Medulla oblongata (tissue), 1 donor: ENCODE measurements around the gene TRIM5.
"Not testable (repeated sequence)": the region's sequence is repeated elsewhere in the genome, so short reads cannot be mapped to it uniquely, and the experiment has no call there.

Experiments used
- DNase-seq: peaks from one replicate; pipeline ENCODE4 v3.0.0-alpha.2; 2015; ENCODE audit errors: extremely low spot score

Gene TRIM5, protein sequence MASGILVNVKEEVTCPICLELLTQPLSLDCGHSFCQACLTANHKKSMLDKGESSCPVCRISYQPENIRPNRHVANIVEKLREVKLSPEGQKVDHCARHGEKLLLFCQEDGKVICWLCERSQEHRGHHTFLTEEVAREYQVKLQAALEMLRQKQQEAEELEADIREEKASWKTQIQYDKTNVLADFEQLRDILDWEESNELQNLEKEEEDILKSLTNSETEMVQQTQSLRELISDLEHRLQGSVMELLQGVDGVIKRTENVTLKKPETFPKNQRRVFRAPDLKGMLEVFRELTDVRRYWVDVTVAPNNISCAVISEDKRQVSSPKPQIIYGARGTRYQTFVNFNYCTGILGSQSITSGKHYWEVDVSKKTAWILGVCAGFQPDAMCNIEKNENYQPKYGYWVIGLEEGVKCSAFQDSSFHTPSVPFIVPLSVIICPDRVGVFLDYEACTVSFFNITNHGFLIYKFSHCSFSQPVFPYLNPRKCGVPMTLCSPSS

DNA sequence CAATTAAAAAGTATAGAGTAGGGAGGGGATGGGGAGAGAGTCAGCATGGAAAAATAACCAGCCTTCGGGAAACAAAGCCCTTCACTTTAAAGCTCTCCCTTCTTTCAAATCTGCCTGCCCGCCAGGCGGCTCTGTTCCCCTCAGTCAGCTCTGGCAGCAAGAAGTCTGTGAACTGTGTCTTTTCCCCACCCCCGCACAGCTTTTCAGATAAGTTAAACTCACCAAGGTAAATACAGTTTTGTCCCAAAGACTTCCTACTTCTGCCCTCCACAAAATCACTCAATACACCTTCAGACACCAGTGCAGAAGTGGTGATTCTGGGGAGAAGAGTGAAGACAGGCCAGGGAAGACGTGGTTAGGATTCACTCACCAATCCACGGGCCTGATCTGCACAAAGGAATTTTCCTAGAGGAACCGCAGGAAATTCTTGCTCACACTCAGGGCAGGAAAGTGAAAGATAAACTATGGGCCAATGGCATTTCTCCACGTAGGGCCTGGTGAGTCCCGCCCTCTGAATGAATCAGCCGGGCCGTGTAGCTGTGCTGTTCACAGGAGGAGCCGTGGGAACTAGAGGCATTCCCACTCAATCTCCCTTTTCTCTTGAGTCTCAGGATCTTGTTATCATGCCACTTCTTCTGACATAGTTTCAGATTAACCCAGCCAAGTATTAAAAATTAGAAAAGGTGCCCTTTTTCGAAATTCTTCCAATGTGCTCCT lies at the start of gene TRIM5:
TRIM5 (minus strand) TSS at position 429 of the 717 bp plus-strand sequence. CDS start 4,897 bp downstream, outside the sequence.
- DNase-seq = peak; percentile 91

DNA sequence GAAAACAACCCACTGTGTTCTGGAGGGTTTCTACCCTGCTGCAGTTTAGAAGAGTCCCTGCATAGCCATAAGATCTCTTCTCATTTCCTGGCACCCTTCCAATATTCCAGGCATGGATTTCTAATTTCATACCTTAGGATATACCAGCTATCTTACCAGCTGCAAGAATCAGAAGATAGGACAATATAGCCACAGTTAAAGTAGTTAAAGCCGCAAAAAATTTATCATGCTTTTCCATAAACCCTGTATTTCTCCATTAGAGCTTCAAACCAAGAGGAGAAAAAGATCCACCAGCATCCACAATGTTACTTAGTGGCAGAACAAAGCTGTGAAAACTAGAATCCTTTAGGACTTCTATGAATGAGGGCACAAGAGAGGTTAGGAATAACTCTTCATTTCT lies 42.8 kb upstream of the TRIM5 start:
- no peak for DNase-seq

DNA sequence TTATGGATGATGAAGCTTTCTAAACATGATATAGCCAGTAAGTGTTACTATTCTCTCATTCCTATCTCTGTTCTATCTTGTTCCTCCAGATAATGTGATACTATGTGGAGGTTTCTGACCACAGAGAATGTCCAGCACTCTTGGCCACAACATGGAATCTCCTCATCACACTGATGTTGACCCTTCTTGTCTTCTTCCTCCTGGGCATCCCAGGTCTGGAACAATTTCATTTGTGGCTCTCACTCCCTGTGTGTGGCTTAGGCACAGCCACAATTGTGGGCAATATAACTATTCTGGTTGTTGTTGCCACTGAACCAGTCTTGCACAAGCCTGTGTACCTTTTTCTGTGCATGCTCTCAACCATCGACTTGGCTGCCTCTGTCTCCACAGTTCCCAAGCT lies 41.5 kb upstream of the TRIM5 start:
- no peak for DNase-seq

DNA sequence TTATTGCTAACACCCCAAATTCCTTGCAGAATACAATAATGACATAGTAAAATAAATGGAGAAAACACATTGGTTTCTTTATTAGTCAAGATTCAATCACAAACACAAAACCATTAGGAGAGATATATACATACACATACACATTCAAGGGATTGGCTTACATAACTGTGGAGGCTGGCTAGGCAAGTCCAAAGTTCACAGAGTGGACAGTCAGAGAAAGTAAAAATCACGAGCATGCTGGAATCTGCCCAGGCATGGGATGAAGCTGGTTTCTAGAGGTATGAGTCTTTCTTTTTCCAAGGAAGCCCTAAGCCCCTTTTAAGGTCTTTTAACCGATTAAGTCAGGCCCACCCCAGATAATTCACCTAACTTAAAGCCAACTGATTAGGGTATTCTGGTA lies 37.7 kb upstream of the TRIM5 start:
- no peak for DNase-seq

- no peak for DNase-seq
Measured at GRCh38 chr11:5719703-5720495, 35.0 kb upstream of the TRIM5 start.

DNA sequence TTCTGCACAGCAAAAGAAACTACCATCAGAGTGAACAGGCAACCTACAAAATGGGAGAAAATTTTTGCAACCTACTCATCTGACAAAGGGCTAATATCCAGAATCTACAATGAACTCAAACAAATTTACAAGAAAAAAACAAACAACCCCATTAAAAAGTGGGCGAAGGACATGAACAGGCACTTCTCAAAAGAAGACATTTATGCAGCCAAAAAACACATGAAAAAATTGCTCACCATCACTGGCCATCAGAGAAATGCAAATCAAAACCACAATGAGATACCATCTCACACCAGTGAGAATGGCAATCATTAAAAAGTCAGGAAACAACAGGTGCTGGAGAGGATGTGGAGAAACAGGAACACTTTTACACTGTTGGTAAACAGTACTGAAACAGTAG lies 31.6 kb upstream of the TRIM5 start:
- DNase-seq = not testable (repeated sequence)

- no peak for DNase-seq
Measured at GRCh38 chr11:5713695-5714094, 28.8 kb upstream of the TRIM5 start.

DNA sequence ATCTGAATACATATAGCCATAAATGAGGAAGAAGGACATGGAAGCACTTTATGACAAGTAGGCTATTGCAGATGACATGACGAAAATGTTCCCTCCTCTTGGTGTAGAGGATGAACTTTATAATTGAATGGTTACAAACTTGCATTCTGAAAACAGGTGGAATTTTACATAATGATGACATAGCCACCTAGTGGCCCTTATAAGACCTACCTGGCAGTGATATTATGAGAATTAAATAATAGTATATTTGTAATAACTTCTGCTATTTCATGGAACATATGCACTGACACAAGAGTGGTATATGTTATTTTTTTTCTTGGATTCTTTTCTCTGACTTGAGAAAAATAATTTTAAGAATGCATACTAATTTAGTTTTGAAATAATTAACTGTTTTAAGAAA lies 27.6 kb upstream of the TRIM5 start:
- DNase-seq = no peak

GRCh38 chr11:5705688-5706087 lies 20.8 kb upstream of the TRIM5 start:
- no peak for DNase-seq

DNA sequence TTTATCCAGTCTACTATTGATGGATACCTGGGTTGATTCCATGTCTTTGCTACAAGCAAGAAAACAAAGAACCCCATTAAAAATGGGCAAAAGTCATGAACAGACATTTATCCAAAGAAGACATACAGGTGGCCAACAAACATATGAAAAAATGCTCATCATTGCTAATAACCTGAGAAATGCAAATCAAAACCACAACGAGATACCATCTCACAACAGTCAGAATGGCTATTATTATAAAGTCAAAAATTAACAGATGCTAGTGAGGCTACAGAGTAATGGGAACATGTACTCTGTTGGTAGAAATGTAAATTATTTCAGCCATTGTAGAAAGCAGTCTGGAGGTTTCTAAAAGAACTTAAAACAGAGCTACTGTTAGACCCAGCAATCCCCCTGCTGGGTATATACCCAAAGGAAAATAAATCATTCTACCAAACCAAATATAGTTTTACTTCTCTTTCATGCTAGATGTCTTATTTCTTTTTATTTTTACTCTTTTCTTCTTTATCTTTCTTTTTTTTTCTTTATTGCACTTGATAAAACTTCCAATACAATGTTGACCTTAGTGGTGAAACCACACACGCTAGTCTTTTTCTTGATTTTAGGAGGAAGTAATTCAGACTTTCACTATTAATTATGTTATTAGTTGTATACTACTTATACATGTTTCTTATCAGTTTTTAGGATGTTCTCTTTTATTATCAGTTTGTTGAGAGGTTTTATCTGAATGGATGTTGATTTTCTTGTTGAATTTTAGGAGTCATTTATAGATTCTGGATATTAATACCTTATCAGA lies 19.1 kb upstream of the TRIM5 start:
- no peak for DNase-seq

DNA sequence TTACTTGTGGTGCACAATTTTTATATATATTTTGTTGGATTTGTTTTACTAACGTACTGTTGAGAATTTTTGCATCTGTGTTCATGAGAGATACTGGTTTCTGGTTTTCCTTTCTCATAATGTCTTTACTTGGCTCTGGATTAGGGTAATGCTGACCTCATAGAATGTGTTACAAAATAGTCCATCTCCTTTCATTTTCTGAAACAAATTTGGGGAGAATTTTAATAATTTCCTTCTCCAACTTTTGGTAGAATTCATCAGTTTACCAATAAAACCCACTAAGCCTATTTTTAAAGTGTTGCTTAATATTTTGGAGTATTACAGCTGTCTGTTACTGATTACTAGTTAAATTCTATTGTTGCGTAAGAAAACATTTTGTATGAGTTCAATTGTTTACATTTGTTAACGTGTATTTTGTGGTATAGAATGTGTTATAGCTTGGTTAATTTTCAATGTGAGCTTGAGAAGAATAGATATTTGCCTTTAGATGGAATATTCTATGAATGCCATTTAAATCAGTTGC lies 16.2 kb upstream of the TRIM5 start:
- DNase-seq = no peak

DNA sequence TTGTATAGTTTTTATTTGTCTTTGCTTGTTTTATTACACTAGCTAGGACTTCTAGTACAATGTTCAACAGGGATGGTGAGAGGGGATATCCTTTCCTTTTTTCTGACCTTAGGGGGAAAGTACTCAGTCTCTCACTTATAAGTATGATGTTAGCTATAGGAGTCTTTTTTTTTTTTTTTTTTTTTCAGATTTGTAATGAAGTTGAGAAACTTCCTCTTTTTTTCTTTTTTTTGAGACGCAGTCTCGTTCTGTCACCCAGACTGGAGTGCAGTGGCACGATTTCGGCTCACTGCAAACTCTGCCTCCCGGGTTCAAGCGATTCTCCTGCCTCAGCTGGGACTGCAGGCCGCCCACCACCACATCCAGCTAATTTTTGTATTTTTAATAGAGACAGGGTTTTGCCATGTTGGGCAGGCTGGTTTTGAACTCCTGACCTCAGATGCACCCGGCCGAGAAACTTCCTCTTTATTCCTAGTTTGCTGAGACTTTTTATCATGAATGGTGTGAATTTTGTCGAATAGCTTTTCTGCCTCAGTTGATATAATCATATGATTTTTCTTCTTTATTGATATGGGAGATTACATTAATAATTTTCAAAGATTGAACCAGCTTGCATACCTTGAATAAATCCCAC lies 15.7 kb upstream of the TRIM5 start:
- DNase-seq = no peak

DNA sequence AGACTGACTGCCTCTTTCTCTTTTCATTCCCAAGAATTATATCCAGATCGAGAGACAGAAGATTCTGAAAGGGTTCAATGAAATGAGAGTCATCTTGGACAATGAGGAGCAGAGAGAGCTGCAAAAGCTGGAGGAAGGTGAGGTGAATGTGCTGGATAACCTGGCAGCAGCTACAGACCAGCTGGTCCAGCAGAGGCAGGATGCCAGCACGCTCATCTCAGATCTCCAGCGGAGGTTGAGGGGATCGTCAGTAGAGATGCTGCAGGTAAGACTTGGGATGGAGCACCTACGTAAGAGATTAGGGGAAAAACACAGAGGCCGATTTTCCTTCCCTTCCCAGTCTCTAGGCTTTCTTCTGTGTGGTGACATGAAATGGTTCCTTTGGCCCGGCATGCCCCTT lies 13.4 kb upstream of the TRIM5 start:
- DNase-seq = no peak

DNA sequence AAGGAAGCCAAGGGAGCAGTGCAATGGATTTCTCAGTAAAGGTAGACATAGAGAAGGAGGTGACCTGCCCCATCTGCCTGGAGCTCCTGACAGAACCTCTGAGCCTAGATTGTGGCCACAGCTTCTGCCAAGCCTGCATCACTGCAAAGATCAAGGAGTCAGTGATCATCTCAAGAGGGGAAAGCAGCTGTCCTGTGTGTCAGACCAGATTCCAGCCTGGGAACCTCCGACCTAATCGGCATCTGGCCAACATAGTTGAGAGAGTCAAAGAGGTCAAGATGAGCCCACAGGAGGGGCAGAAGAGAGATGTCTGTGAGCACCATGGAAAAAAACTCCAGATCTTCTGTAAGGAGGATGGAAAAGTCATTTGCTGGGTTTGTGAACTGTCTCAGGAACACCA lies 11.3 kb upstream of the TRIM5 start:
- DNase-seq = no peak

DNA sequence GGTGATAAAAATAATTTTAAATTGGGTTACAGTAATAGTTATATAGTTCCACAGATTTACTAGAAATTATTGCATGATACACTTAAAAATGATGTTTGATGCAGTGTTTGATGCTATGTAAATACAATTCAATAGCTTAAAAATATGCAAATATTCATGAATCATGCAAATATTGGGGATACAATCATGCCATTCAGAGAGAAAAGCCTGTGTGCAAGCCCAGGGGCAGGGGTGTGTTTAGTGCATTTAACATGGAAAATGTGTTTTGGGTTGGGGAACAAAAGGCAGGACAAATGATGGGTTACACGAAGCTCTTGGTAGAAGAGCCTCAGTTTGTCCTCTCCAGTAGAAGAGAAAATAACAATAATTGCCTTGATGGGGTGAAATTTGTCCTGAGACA lies 10.7 kb upstream of the TRIM5 start:
- no peak for DNase-seq

DNA sequence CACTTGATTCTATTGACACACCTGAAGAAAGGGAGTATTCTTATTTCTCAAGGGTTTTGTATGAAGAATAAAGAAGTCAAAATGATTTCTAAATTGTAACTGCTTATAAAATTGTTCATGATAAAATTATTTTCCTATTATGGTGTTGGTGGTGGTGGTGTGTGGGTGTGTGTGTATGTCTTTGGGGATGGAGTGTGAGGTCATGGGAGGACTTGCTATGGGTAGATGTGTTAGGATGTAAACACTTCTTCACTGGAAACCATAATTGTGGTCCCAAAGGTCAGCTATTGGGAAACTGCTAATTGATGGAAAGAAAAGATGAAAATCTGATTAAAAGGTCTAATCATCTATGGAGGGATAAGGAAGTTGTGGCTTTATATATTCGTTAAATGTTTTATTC lies 9.8 kb upstream of the TRIM5 start:
- DNase-seq = no peak

- DNase-seq = no peak
Measured at GRCh38 chr11:5691964-5692361, 7.1 kb upstream of the TRIM5 start.

DNA sequence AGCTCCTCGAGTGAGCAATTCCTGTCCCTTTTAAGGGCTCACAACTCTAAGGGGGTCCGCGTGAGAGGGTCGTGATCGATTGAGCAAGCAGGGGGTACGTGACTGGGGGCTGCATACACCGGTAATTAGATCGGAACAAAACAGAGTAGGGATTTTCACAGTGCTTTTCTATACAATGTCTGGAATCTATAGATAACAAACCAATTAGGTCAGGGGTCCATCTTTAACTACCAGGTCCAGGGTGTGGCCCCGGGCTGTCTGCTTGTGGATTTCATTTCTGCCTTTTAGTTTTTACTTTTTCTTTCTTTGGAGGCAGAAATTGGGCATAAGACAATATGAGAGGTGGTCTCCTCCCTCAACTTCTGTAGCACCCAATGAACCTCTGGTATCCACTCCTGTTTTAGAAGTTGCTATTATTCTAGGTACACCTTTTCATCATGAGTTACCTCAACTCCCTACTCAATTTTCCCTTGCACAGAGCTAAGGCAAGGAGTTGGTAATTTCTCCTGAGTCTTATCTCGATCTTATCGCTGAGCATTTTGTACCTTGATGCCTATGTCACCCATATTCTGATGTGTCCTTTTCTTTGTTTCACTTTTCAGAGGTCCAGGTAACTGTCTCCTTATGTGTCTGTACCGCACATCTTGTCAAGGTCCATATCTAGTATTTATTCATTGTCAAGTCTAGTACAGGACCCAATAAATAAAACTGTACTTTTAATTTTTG lies 6.5 kb upstream of the TRIM5 start:
- DNase-seq = not testable (repeated sequence)

GRCh38 chr11:5690736-5691135 lies 5.9 kb upstream of the TRIM5 start:
- peak; percentile 26 for DNase-seq

- peak; percentile 54 for DNase-seq
Measured at GRCh38 chr11:5690216-5690615, 5.3 kb upstream of the TRIM5 start.
